DMS53 (cell line): ENCODE measurements around the gene PSMB9.

Source experiments
- DNase-seq: peaks from one replicate; lab custom pipeline; 2025; lab: John Stamatoyannopoulos, UW

PSMB9 gene

DNA sequence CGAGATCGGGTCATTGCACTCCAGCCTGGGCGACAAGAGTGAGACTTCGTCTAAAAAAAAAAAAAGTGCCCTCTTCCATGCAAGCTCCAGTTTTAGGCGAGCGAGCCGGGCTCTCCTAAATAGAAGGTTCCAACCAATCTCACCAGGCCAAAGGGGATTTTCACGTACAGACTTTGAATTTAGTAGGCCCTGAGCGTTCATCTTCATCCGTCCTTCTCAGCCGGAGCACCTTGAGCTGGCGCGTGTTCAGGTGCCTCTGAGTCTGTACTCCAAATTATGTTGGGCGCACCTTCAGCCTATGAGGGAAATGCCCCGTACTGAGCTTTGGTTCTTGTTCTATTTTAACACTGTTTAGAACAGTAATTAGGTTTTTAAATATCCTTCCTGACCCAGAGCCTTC lies 14.6 kb upstream of the PSMB9 start:
- DNase-seq, result peak; percentile 5

- DNase-seq, result no peak
Observed at GRCh38 chr6:32840604-32841246, 13.3 kb upstream of the PSMB9 start.

DNA sequence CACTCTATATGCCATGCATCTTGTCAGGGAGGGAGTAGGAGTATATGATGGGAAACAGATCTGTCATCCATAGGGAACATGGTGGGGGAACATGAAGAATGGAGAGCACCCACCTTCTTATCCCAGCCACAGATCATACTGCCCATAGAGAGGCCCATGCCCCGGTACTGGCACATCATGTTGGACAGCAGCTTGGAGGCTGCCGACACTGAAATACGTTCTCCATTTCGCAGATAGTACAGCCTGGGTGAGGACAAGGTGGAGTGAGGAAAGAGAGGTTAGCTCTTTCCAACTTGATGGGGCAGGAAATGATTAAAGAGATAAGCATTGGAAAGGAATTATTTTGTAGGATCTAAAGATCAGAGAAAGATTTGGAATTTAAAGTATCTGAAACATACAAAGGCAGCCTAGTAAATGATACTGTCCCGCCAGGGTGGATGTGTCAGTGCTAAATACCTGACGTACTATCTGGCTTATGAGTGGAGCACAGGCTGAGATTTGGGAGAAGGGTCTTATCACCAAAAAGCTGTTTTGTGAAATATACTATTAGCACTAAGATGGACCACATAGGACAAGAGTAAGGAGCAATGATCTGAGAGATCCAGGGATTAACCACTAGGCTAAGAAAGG lies 11.9 kb upstream of the PSMB9 start:
- DNase-seq, result no peak

GRCh38 chr6:32842690-32843089 lies 11.3 kb upstream of the PSMB9 start:
- no peak for DNase-seq

- peak; percentile 51 for DNase-seq
Observed at GRCh38 chr6:32843331-32843978, 10.5 kb upstream of the PSMB9 start.

DNA sequence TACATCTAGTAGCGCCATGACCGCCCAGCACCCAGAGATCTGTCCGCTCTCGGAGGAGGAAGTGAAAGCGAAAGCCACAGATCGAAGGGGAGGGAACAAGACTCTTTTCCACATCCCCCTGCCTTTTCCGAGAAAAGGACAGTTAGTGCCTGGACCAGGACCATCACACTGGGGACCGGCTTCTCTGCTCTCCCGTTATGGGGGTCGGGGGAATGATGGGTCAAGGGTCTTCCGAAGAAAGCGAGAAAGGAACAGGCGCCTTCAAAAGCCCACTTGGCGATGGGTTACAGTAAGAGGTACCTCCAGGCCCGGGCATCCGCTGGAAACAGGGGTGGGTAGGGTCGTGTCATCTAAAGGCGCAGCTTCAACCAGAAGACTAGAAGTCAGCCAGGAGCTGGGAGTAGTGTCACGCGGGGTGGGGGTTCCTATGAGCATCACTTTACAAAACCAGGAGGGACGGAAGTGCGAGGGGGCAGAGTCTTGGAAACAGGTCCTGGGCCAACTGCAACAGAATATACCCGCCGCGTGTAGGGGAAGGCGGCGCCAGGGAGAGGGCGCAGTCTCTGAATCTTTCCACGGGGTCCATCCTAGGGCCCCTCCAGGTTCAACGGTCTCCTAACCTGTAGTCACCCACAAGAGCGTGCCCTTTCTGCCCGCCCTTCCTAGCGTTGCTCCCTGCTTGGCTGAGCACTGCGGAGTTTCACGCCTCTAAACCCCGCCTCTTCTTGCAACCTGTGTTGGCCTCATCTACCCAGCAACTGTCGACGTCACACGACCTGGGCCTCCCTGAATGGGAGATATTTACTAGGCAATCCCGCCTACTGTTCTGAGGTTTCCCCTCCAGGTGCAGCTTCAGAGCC lies 9.8 kb upstream of the PSMB9 start, which contains the start of gene PSMB8:
Gene PSMB8, minus strand, starts transcription at position 69 of the 860 bp plus-strand sequence. Its CDS starts 51 bp downstream, at position 18.
- DNase-seq, result peak; percentile 99

DNA sequence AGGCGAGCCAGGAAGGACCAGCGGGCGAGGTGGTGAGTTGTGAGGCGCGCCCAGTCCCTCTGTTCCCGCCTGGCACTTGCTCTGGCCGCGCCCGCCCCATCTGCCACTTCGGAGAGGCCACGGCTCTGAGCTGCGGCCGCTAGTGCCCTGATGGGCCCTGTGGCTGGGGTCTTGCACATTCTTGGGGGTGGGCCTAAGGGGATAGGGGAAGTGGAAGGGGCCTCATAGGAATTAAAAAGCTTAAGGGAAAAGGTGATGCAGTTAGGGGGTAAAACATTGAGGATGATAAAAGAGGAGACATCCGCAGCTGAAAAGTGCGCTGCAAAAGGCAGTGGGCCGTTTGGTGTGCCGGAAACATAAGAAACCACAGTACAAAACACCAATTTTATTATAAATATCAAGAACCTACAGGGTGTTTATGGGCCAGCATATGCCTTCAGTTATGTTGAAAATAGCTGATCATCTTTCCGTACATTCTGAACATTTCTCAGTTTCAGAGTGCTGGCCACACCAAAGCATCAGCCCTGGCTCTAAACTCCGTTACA lies 9.1 kb upstream of the PSMB9 start:
- peak; percentile 37 for DNase-seq

DNA sequence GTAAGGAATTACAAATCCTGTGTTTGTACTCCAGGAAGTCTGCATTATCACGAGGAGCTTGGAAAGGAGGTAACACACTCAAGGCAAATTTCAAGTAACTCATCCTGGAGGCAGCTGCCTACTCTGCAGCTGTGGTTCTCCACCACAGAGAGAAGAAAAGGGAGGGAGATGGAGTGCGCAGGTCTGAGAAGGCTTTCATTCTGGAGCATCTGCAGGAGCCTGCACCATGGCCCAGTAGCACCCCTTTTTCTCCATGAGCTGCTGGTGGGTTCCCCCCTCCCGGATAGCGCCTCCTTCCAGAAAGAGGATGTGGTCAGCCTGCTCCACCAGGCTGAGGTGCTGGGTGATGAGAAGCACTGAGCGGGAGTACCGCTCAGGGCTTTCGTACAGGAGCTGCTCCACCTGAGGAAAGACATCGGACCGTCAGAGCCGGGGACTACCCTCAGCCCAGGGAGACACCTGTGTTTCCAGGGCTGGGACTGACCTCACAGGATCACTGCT lies 8.6 kb upstream of the PSMB9 start:
- peak; percentile 35 for DNase-seq

- no peak for DNase-seq
Observed at GRCh38 chr6:32847004-32847403, 7.0 kb upstream of the PSMB9 start.

- DNase-seq, result no peak
Observed at GRCh38 chr6:32847795-32848194, 6.2 kb upstream of the PSMB9 start.

- DNase-seq, result no peak
Observed at GRCh38 chr6:32849126-32849525, 4.9 kb upstream of the PSMB9 start.

- DNase-seq, result no peak
Observed at GRCh38 chr6:32851025-32851424, 3.0 kb upstream of the PSMB9 start.

DNA sequence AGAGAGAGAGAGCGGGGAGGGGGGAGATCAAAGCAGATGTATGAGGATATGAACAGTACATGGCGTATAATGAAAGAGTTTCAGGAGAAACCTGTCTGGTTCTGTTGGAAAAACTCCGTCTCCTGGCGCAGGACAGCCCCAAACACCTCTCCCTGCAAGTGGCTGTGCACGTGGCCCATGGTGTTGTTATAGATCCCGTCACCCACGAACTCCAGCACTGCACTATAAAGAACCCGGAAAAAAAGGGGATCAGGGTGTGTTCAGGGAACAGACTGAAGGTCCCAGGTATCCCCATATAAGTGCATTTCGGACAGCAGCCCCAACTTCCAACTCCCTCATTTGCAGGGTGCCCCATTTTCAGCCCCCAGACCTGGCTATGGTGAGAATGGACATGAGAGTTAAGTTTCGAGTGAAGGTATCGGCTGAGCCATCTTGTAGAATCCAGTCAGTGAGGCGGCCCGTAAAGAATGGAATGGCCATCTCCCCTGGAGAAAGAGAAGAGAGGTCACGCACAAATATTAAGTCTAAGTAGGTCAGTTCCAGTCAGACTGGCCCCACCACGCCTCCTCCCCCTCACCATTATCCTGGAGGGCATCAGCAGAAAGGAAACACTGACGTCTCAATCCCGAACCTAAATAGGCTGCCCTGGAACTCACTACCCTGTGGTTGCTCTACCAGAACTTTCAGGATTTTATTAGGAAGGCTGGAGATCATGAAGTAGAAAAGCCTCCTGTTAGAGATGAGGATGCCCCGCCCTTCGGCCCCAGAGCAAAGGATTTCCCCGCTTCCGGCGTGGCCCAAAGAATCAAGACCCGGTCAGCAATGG lies 1.8 kb upstream of the PSMB9 start:
- DNase-seq, result no peak

GRCh38 chr6:32852844-32853540 lies 1.0 kb upstream of the PSMB9 start:
- peak; percentile 72 for DNase-seq

DNA sequence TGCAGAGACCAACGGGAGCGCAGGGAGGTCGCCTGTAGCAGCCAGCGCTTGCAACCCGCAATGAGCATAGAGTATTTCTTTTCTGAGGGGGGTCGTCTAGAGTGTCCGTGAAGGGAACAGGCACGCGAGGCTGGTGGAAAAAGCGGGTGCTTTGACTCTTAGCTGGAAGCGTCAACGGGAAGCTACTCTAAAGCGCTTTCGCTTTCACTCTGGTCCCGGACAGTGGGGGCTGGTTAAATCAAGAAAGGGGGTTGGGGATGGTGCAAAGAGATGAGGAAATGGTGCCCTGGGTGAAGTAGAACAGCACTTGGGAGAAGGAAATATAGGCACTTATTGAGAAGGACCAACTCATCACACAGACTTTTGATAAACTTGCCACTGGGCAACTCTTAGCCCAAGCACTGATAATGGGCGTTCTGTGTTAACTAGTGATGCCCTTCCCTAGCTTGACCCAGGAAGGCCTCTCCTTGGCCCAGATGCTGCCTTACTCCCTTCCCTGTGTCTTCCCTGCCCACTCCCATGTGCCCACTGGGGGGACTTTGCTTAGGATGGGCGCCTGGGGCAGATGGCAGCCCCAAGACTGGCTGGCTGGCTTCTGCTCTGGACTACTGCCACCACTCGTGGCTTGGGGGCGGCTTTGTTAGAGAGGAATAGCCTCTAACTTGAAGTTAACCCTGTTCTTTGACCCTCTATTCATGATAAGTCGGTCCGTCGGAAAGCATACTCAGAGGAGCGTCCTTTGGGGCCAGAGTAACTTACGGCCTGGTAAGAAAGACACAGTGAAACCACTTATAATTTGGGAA lies 585 bp downstream of the PSMB9 start:
- peak; percentile 62 for DNase-seq

GRCh38 chr6:32855467-32856174 lies 1.6 kb downstream of the PSMB9 start:
- no peak for DNase-seq

- DNase-seq, result no peak
Observed at GRCh38 chr6:32857156-32857891, 3.3 kb downstream of the PSMB9 start.

DNA sequence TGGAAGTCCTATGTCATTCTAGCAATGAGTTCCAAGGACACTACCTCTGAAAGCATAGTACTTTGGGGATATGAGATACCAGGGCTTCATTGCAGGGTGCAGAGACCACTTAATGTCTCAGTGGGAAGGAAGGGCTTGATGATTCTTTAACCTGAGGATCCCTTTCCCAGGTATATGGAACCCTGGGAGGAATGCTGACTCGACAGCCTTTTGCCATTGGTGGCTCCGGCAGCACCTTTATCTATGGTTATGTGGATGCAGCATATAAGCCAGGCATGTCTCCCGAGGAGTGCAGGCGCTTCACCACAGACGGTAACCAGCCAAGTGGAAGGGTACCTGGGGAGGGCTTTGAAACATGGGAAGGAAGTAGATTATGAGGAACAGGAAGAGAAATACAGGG lies 4.2 kb downstream of the PSMB9 start:
- no peak for DNase-seq
